GM12801 (cell line): ENCODE results near the gene CHCHD6.

Experiments used
- TF ChIP-seq, protein P1 (sequence below): IDR thresholded peaks from one replicate; pipeline ENCODE4 v1.5.1; 2011; ENCODE audit warnings: control low read depth; ENCODE audit not compliant: insufficient read length; ENCODE audit errors: extremely low read depth

CHCHD6 gene

DNA sequence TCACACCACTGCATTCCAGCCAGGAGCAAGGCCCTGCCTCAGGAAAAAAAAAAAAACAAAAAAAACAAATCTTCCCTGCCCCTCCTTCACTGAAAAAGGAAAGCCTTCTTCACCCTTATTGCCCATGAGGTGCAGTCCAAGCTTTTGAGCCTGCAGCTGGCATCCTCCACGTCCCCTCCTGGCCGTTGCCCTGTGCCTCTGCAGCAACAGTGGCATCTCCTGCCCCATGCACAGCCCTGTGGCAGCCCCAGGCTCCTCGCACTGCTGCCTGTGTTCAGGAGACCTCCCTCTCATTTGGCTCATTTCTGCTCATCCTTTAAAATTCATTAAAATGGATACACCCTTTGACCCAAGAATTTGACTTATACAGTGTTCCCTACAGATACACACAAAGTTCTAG is 206.2 kb downstream of the CHCHD6 start:
- TF ChIP-seq, protein P1, sequence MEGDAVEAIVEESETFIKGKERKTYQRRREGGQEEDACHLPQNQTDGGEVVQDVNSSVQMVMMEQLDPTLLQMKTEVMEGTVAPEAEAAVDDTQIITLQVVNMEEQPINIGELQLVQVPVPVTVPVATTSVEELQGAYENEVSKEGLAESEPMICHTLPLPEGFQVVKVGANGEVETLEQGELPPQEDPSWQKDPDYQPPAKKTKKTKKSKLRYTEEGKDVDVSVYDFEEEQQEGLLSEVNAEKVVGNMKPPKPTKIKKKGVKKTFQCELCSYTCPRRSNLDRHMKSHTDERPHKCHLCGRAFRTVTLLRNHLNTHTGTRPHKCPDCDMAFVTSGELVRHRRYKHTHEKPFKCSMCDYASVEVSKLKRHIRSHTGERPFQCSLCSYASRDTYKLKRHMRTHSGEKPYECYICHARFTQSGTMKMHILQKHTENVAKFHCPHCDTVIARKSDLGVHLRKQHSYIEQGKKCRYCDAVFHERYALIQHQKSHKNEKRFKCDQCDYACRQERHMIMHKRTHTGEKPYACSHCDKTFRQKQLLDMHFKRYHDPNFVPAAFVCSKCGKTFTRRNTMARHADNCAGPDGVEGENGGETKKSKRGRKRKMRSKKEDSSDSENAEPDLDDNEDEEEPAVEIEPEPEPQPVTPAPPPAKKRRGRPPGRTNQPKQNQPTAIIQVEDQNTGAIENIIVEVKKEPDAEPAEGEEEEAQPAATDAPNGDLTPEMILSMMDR = no peak

GRCh38 chr3:126911162-126912026 is 207.4 kb downstream of the CHCHD6 start:
- TF ChIP-seq, protein P1 = no peak

GRCh38 chr3:126912027-126912422 is 208.0 kb downstream of the CHCHD6 start:
- TF ChIP-seq, protein P1 = no peak

DNA sequence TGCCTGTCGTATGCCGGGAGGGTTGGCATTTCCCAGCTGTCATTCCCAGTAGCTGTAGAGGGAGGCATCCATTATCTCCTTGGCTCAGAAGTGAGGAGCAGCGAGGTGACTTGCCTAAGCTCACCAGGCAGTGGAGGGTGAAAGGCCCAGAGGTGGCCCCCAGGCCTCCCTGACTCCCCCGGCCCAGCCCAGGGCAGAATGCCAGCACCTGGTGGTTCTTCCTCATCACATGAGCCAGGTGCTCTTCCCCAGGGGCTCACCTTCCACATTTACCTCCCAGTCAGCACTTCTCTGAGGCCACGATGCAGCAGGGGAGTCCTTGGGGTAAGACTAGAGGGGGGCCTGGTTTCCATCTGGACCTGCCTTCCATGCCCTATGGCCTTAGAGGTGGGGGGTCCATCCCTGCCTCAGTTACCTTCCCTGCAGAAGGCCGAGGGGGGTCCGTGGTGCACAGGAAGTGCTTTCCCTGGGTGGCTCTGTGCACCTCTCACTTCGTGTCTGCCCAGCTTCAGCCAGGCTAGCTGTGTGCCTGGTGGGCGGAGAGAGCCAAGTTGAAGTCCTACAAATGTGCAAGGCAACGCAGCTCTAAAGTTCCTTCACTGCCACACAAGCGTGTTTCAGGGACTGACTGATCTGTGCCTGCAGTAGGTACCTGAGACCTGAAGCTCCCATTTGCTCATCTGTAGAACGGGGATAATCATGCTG is 208.6 kb downstream of the CHCHD6 start:
- TF ChIP-seq, protein P1 = no peak

DNA sequence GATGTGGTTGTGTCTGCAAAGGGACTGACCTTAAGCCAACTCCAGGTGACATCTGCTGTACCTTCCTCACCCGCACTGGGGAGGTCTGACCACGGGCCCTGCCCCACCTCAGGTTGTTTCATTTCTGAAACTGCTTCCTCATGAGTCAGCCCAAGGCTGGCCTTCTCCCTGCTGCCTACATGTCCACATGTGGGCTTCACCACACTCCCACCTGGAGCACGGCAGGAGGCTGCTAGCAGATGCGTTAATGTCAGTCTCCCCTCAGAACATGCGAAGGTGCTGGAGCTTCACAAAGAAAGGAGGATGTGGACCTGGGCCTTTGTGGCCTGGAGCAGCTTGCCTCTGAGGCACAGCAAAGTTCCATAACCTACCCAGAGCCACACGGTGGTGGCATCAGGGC is 209.5 kb downstream of the CHCHD6 start:
- TF ChIP-seq, protein P1 = no peak

GRCh38 chr3:126914226-126914625 is 210.2 kb downstream of the CHCHD6 start:
- TF ChIP-seq, protein P1 = no peak

DNA sequence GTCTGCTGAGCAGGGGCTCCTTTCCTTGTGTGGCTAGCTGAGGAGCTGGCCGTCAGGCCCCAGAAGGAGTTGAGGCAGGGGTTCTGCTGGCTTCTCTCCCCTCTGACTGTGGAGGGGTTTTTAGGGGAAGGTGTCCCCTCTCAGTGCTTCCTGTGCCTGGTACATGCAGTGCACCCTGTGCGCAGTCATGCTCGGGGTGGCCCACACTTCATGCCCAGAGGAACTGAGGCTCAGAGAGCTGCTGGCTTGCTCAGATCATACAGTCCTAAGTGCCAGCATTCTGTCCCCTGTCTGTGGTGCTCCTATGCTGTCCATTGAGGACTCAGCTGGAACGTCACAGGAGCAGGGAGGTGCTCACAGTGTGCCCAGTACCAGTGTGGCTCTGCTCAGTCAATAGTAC is 211.0 kb downstream of the CHCHD6 start:
- TF ChIP-seq, protein P1 = no peak
